ENCODE data around the gene A2ML1. TPM values are rescaled to one million over a fixed set of nuclear protein-coding genes. Genes with fewer than 3 reads are reported as not detected.

Gene A2ML1
- total RNA-seq, 4 donors from 2014 or later: not detected

- TF ChIP-seq, protein P1, sequence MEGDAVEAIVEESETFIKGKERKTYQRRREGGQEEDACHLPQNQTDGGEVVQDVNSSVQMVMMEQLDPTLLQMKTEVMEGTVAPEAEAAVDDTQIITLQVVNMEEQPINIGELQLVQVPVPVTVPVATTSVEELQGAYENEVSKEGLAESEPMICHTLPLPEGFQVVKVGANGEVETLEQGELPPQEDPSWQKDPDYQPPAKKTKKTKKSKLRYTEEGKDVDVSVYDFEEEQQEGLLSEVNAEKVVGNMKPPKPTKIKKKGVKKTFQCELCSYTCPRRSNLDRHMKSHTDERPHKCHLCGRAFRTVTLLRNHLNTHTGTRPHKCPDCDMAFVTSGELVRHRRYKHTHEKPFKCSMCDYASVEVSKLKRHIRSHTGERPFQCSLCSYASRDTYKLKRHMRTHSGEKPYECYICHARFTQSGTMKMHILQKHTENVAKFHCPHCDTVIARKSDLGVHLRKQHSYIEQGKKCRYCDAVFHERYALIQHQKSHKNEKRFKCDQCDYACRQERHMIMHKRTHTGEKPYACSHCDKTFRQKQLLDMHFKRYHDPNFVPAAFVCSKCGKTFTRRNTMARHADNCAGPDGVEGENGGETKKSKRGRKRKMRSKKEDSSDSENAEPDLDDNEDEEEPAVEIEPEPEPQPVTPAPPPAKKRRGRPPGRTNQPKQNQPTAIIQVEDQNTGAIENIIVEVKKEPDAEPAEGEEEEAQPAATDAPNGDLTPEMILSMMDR (IDR thresholded peaks at IDR 0.05; ENCODE audit: low read depth): no peak
These were observed 44.6 kb downstream of the A2ML1 start for GRCh38 chr12:8867009-8867408.

DNA sequence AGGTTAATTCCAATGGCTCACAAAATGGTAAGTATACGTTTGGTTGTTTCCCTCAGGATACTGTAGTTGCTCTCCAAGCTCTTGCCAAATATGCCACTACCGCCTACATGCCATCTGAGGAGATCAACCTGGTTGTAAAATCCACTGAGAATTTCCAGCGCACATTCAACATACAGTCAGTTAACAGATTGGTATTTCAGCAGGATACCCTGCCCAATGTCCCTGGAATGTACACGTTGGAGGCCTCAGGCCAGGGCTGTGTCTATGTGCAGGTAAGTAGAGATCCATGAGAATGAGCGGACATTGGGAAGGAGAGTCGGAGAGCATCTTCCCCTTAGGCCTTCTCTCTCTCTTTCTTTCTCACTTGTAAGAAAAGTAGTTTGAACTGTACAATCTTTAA, 45.4 kb downstream of the A2ML1 start:
- TF ChIP-seq, protein P1 (IDR thresholded peaks at IDR 0.05; ENCODE audit: low read depth): no peak

DNA sequence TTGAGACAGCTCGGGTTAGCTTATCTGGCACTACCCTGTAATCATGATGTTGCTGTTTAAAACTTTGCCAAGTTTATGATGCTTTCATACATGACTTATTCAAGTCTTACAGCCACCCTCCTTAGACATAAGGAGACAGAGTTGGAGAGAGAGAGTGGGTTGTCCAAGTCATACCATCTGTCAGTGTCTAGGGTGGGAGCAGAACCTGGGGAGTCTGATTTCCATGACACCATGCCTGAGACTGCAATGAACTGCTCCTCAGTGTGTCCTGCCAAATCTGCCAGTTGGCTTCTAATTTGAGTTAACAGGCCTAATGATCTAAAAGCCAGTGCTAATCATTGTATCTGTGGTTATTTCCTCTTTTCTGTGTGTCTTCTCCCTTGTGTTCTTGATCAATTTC, 48.2 kb downstream of the A2ML1 start:
- TF ChIP-seq, protein P1 (IDR thresholded peaks at IDR 0.05; ENCODE audit: low read depth): no peak

GRCh38 chr12:8871068-8871467, 48.6 kb downstream of the A2ML1 start:
- TF ChIP-seq, protein P1 (IDR thresholded peaks at IDR 0.05; ENCODE audit: low read depth): no peak

DNA sequence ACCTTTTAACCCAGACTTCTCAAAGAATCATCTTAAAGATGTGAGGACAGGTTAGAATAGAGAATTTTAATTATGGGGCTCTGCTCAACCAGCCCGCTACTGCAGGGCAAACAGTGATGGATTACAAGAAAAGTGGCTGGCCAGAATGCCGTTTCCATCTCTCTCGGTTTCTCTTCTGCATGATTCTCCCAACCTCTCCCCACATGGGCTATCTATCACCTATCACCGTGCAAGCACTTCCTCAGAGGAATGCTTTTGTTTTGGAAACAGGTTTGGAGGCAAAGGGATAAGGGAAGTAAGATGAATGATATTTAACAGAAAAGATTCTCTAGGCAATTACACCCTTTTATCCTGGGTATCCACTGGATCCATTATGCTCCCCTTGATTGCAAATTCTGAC, 54.5 kb downstream of the A2ML1 start:
- TF ChIP-seq, protein P1 (IDR thresholded peaks at IDR 0.05; ENCODE audit: low read depth): no peak

GRCh38 chr12:8886502-8887284, 64.3 kb downstream of the A2ML1 start:
- TF ChIP-seq, protein P1 (IDR thresholded peaks at IDR 0.05; ENCODE audit: low read depth): no peak

DNA sequence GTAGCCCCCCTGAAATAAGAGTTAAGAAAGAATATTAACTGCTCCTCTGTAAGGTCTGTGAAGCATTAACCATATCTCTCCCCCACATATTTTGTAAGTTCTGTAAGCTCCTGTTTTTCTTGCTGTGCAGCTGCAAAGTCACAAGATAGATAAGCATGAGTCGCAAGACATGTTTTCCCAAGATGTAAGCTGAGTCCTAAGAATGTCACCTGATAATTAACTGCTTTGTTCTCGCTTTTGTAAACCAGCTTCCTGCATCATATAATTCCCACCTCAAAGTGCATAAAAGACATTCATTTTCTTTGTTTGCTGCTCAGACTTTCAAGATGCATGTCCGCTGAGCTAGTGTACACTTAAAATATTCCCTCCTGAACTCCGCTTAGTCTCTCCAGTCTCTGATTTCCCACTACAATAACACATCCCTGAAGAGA, 64.9 kb downstream of the A2ML1 start:
- TF ChIP-seq, protein P1 (IDR thresholded peaks at IDR 0.05; ENCODE audit: low read depth): no peak

Measured in subcutaneous adipose tissue (tissue), 4 donors.